K562 (cell line): ENCODE results near the gene FUNDC1. TPM values are rescaled to one million over a fixed set of nuclear protein-coding genes. Genes with fewer than 3 reads are reported as not detected.
A peak's percentile ranks its signal among the peaks of the same experiment; 100 is the strongest.

ENCODE experiments used
- CBFA2T2 ChIP-seq: fragments of 450-650 bp; conservative IDR thresholded peaks from 2 replicates; pipeline ENCODE4 v1.6.1; 2017; ENCODE audit warnings: mild to moderate bottlenecking
- CEBPG ChIP-seq, 3 experiments: fragments of 200-800 bp in 1 of 3; sonication (Bioruptor generic) in 1 of 3; sonication (generic) in 1 of 3; formaldehyde crosslinking in 1 of 3; IDR thresholded peaks in 2 of 3; conservative IDR thresholded peaks in 1 of 3; 2 replicates each; pipeline versions ENCODE4 v1.6.1 to v1.8.0; 2016 to 2022; ENCODE audit warnings: missing compliant biosample characterization in 2 of 3, missing genetic modification characterization in 2 of 3, mild to moderate bottlenecking in 1 of 3, missing genetic modification reagents in 1 of 3
- E2F5 ChIP-seq: sonication (generic); formaldehyde crosslinking; IDR thresholded peaks from 2 replicates; pipeline ENCODE4 v1.8.0; 2022; ENCODE audit warnings: mild to moderate bottlenecking, missing genetic modification reagents
- ETV1 ChIP-seq: fragments of 450-650 bp; conservative IDR thresholded peaks from 2 replicates; pipeline ENCODE4 v1.6.1; 2016; ENCODE audit warnings: missing genetic modification characterization, control low read depth, low read depth, missing compliant biosample characterization
- ETV6 ChIP-seq, 3 experiments: fragments of 150-350 bp in 1 of 3; sonication (generic) in 1 of 3; formaldehyde crosslinking in 1 of 3; IDR thresholded peaks; 2 replicates each; pipeline versions ENCODE4 v1.6.1 to v1.8.0; 2014 to 2022; ENCODE audit warnings: borderline replicate concordance in 2 of 3, low read depth in 2 of 3, antibody characterized with exemption in 1 of 3, low read length in 1 of 3, mild to moderate bottlenecking in 1 of 3, missing genetic modification reagents in 1 of 3
- GATAD2A ChIP-seq: fragments of 450-650 bp; IDR thresholded peaks from 2 replicates; pipeline ENCODE4 v1.6.1; 2017
- KDM4B ChIP-seq, 2 experiments: fragments of 450-650 bp in 1 of 2; sonication (generic) in 1 of 2; IDR thresholded peaks; 2 replicates each; pipeline ENCODE4 v1.6.1; 2016 to 2017; ENCODE audit warnings: borderline replicate concordance in 2 of 2, antibody characterized with exemption in 1 of 2, low read depth in 1 of 2, mild to moderate bottlenecking in 1 of 2
- KLF10 ChIP-seq: fragments of 250-450 bp; sonication (Bioruptor Pico); IDR thresholded peaks from 2 replicates; pipeline ENCODE4 v1.6.1; 2021; ENCODE audit warnings: matching md5 sums
- MBD2 ChIP-seq: sonication (generic); IDR thresholded peaks from 2 replicates; pipeline ENCODE4 v1.6.1; 2016; ENCODE audit warnings: low read depth, borderline replicate concordance
- NCOR1 ChIP-seq: fragments of 450-650 bp; IDR thresholded peaks from 2 replicates; pipeline ENCODE4 v1.6.1; 2016; ENCODE audit warnings: mild to moderate bottlenecking, moderate library complexity
- NRF1 ChIP-seq, 2 experiments: fragments of 450-650 bp; IDR thresholded peaks in 1 of 2; conservative IDR thresholded peaks in 1 of 2; 2 replicates each; pipeline ENCODE4 v1.6.1; 2014; ENCODE audit warnings: mild to moderate bottlenecking in 2 of 2
- RCOR1 ChIP-seq, 2 experiments: IDR thresholded peaks; 2 replicates each; pipeline ENCODE4 v1.6.1; 2012; ENCODE audit warnings: low read depth in 2 of 2, low read length in 2 of 2, borderline replicate concordance in 1 of 2, improper control_type of control experiment in 1 of 2
- SOX6 ChIP-seq: fragments of 450-650 bp; IDR thresholded peaks from 2 replicates; pipeline ENCODE4 v1.6.1; 2014; ENCODE audit warnings: mild to moderate bottlenecking
- TSC22D4 ChIP-seq: fragments of 450-650 bp; IDR thresholded peaks from 2 replicates; pipeline ENCODE4 v1.6.1; 2016; ENCODE audit warnings: missing genetic modification characterization, missing biosample characterization, control low read depth
- ZBTB1 ChIP-seq: sonication (generic); formaldehyde crosslinking; IDR thresholded peaks from 2 replicates; pipeline ENCODE4 v1.8.1; 2023; ENCODE audit warnings: missing genetic modification reagents, low read depth, mild to moderate bottlenecking, borderline replicate concordance
- ZBTB26 ChIP-seq: fragments of 450-650 bp; formaldehyde crosslinking; IDR thresholded peaks from 2 replicates; pipeline ENCODE4 v1.4.0; 2022; ENCODE audit warnings: missing genetic modification characterization
- ZNF12 ChIP-seq: sonication (generic); formaldehyde crosslinking; IDR thresholded peaks from 2 replicates; pipeline ENCODE4 v1.4.0; 2020; ENCODE audit warnings: mild to moderate bottlenecking, missing genetic modification reagents
- ZNF197 ChIP-seq: fragments of 200-800 bp; sonication (Bioruptor generic); IDR thresholded peaks from 2 replicates; pipeline ENCODE4 v1.6.1; 2016; ENCODE audit warnings: low read depth, missing genetic modification characterization, missing compliant biosample characterization
- ZNF224 ChIP-seq: sonication (generic); formaldehyde crosslinking; IDR thresholded peaks from 2 replicates; pipeline ENCODE4 v1.8.0; 2022; ENCODE audit warnings: mild to moderate bottlenecking, missing genetic modification reagents
- ZNF280B ChIP-seq: fragments of 250-450 bp; sonication (Bioruptor Pico); IDR thresholded peaks from 2 replicates; pipeline ENCODE4 v1.5.1; 2021; ENCODE audit warnings: mild to moderate bottlenecking
- ZNF57 ChIP-seq: fragments of 450-650 bp; formaldehyde crosslinking; IDR thresholded peaks from 2 replicates; pipeline ENCODE4 v1.4.0; 2020; ENCODE audit warnings: mild to moderate bottlenecking, moderate library complexity
- ZNF644 ChIP-seq: fragments of 200-800 bp; sonication (Bioruptor generic); IDR thresholded peaks from 2 replicates; pipeline ENCODE4 v1.6.1; 2016; ENCODE audit warnings: low read depth, missing genetic modification characterization, missing compliant biosample characterization
- ZNF655 ChIP-seq: fragments of 250-450 bp; sonication (Bioruptor Pico); IDR thresholded peaks from 2 replicates; pipeline ENCODE4 v1.5.0; 2021
- ZNF696 ChIP-seq: fragments of 250-450 bp; sonication (Bioruptor Pico); conservative IDR thresholded peaks from 2 replicates; pipeline ENCODE4 v1.4.0; 2020; ENCODE audit warnings: mild to moderate bottlenecking, moderate library complexity
- polyA plus RNA-seq, 8 experiments: library from polyadenylated mRNA; depleted of rRNA in 4 of 8; stranded (reverse) in 5 of 8; unstranded in 3 of 8; fragments of >200 nt; fragmentation: Nextera tagmentation in 2 of 8; fragmentation: Illumina TruSeq in 1 of 8; extraction: Ambion mirVana in 2 of 8; extraction: Trizol in 1 of 8; gene quantifications; 2 replicates each; pipeline versions ENCODE4 v1.2.1 to v1.2.3, GENCODE V29; 2011 to 2014; ENCODE audit warnings: inconsistent platforms in 1 of 8, missing spikeins in 1 of 8
- total RNA-seq, 7 experiments: library from RNA; depleted of rRNA in 6 of 7; stranded (reverse); fragments of >200 nt in 6 of 7; fragmentation: Illumina TruSeq in 2 of 7; extraction: Trizol in 2 of 7; gene quantifications; 2 replicates each; pipeline versions ENCODE4 v1.2.1 to v1.2.3, GENCODE V29; 2011 to 2021; ENCODE audit warnings: low replicate concordance in 1 of 7

FUNDC1 gene
- total and polyA plus RNA-seq, 9 of the 15 experiments (the other 6 are each of a cell fraction or from before 2014, with no cell fraction given): 15.6 to 59.1 (median 29.3) TPM

GRCh38 chrX:44484607-44485146, 58.0 kb downstream of the FUNDC1 start (continued):
- peak in 1 of 2 experiments; percentile 66; a peak in 1 of 4 replicates for TF ChIP-seq RCOR1 (IDR thresholded peaks at IDR 0.05; ENCODE audit: borderline replicate concordance in 1 of 2, low read depth in 2 of 2, low read length in 2 of 2)
- peak; percentile 49 for TF ChIP-seq CBFA2T2
- TF ChIP-seq ZNF224: no peak
- TF ChIP-seq ZNF696 (CRISPR knock-in tag): no peak
- TF ChIP-seq ZNF12 (CRISPR knock-in tag): no peak
- 0 out of 2 replicates have a peak, but pooled peaks have one; percentile 42 for TF ChIP-seq NCOR1
- TF ChIP-seq ZNF57 (CRISPR knock-in tag): no peak
- TF ChIP-seq KLF10 (CRISPR knock-in tag): no peak
- TF ChIP-seq ZNF280B: no peak
- no peak for TF ChIP-seq ETV1 (tag)
- no peak for TF ChIP-seq GATAD2A
- TF ChIP-seq ZBTB1 (CRISPR knock-in tag): no peak
- no peak for TF ChIP-seq ZNF644 (tag)
- peak; percentile 58; the same call in 1 of the 2 replicates for TF ChIP-seq CEBPG (CRISPR knock-in tag; IDR thresholded peaks at IDR 0.05)
- peak; percentile 62 to 91 for TF ChIP-seq CEBPG (tag; conservative IDR thresholded peaks at IDR 0.05 in 1 of 2, IDR thresholded peaks at IDR 0.05 in 1 of 2)
- TF ChIP-seq SOX6: no peak
- TF ChIP-seq KDM4B (IDR thresholded peaks at IDR 0.05; ENCODE audit: borderline replicate concordance in 2 of 2, low read depth in 1 of 2): no peak
- TF ChIP-seq TSC22D4 (tag): no peak
- no peak for TF ChIP-seq ZBTB26 (CRISPR knock-in tag)
- no peak for TF ChIP-seq ZNF197
- no peak for TF ChIP-seq E2F5 (CRISPR knock-in tag)
- no peak for TF ChIP-seq MBD2
- TF ChIP-seq ZNF655: no peak
- no peak for TF ChIP-seq ETV6 (IDR thresholded peaks at IDR 0.05; ENCODE audit: borderline replicate concordance in 1 of 2, low read depth in 2 of 2, low read length in 1 of 2)
- TF ChIP-seq ETV6 (CRISPR knock-in tag; IDR thresholded peaks at IDR 0.05; ENCODE audit: borderline replicate concordance): no peak
- TF ChIP-seq NRF1 (conservative IDR thresholded peaks at IDR 0.05 in 1 of 2, IDR thresholded peaks at IDR 0.05 in 1 of 2): 0 out of 4 replicates have a peak, but pooled peaks of 1 of the 2 experiments have one; percentile 1
